ES-I3 (cell line): ENCODE results near the gene RHOC.

Source experiments
- H3K36me3 ChIP-seq: 2 replicates; pipeline ENCODE4 v1.6.1; 2013; ENCODE audit warnings: mild to moderate bottlenecking, low read length, control low read depth, moderate library complexity; ENCODE audit not compliant: insufficient read depth
- H3K4me1 ChIP-seq: 2 replicates; pipeline ENCODE4 v1.6.1; 2013; ENCODE audit warnings: mild to moderate bottlenecking, control low read depth, low read length; ENCODE audit not compliant: insufficient read depth
- H3K9ac ChIP-seq: 2 replicates; pipeline ENCODE4 v1.6.1; 2013; ENCODE audit warnings: low read depth, mild to moderate bottlenecking, low read length, moderate library complexity
- H3K9me3 ChIP-seq: 2 replicates; pipeline ENCODE4 v1.6.1; 2013; ENCODE audit warnings: mild to moderate bottlenecking, low read length, moderate library complexity; ENCODE audit not compliant: control insufficient read depth, insufficient read depth

Gene RHOC

DNA sequence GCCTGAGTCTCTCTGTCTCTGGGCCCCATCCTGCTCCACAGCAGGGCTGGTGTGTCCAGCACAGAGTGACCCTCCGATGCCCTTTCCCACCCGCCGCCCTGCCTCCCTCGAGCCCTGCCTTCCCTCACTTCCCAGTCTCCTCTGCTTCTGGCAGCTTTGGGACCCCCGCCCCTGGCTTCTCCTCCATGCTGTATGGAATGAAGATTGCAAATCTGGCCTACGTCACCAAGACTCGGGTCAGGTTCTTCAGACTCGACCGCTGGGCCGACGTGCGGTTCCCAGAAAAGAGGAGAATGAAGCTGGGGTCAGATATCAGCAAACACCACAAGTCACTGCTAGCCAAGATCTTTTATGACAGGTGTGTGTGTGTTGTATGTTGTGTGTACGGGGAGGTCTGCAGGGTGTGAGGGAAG, 18.1 kb downstream of the RHOC start:
- Histone ChIP-seq H3K9ac (no peak overlapping the region), H3K4me1 (peaks cover 7% of the 10 kb centered on the region; the same call in 1 of the 2 replicates), H3K9me3 (no peaks in the 10 kb centered on the region), H3K36me3 (no peaks in the 10 kb centered on the region)

GRCh38 chr1:112687785-112688496, 19.0 kb downstream of the RHOC start:
- H3K9ac ChIP-seq, result no peak overlapping the region
- no peaks in the 10 kb centered on the region for H3K36me3 ChIP-seq
- H3K4me1 ChIP-seq, result peaks cover 7% of the 10 kb centered on the region; the same call in 1 of the 2 replicates
- H3K9me3 ChIP-seq, result no peaks in the 10 kb centered on the region

GRCh38 chr1:112687361-112687760, 19.6 kb downstream of the RHOC start:
- Histone ChIP-seq H3K9me3 (no peaks in the 10 kb centered on the region), H3K9ac (no peak overlapping the region), H3K36me3 (no peaks in the 10 kb centered on the region)

GRCh38 chr1:112686835-112687234, 20.1 kb downstream of the RHOC start:
- Histone ChIP-seq H3K9me3 (no peaks in the 10 kb centered on the region), H3K4me1 (peaks cover 7% of the 10 kb centered on the region; the same call in 1 of the 2 replicates), H3K36me3 (no peaks in the 10 kb centered on the region), H3K9ac (no peak overlapping the region)

More at GRCh38 chr1:112687361-112687760, 19.6 kb downstream of the RHOC start:
- peaks cover 7% of the 10 kb centered on the region; the same call in 1 of the 2 replicates for H3K4me1 ChIP-seq

DNA sequence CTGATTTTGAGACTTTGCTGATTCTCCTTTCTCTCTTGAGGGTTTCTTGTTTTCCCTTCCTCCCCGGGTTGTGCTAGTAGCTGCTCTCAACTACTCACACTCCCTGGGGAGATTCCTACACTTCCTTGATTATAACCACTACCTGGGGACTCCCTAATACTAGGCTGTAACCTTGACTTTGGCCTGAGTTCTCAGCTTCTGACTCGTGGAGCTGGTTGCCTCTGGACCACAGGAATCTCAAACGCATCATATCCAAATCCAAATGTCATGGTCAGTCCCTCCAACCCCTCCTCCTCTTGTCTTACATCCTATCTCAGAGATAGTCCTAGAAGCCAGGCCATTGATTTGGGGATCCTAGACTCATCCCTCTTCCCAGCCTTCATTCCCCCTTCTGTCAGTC, 20.5 kb downstream of the RHOC start:
- peaks cover 7% of the 10 kb centered on the region; the same call in 1 of the 2 replicates for H3K4me1 ChIP-seq
- H3K36me3 ChIP-seq, result no peaks in the 10 kb centered on the region

GRCh38 chr1:112685913-112686312, 21.0 kb downstream of the RHOC start:
- H3K9me3 ChIP-seq, result no peaks in the 10 kb centered on the region
- no peak overlapping the region for H3K9ac ChIP-seq
- H3K36me3 ChIP-seq, result no peaks in the 10 kb centered on the region
- H3K4me1 ChIP-seq, result peaks cover 7% of the 10 kb centered on the region; the same call in 1 of the 2 replicates

More for the DNA sequence above, 20.5 kb downstream of the RHOC start:
- Histone ChIP-seq H3K9me3 (no peaks in the 10 kb centered on the region), H3K9ac (no peak overlapping the region)

DNA sequence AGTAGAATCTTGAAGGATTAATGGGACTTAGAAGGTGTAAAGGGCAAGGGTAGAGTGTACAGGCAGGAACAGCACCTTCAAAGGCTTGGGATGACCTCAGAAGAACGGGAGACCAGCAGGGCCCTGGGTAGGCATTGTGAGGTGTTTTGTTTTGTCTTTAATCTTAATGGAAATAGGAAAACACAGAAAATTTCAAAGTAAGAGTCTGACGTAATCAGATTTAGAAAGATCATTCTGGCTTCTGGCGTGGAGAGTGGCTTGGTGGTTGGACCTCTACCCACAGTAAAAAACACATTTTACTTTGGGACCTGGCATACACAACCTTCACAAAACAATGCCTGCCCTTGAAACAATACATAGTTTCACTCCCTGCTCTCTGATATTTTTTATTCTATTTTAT, 28.3 kb downstream of the RHOC start:
- Histone ChIP-seq H3K9ac (no peak overlapping the region), H3K9me3 (no peaks in the 10 kb centered on the region), H3K4me1 (peaks cover 11% of the 10 kb centered on the region), H3K36me3 (no peaks in the 10 kb centered on the region)

- peaks cover 22% of the 10 kb centered on the region for H3K4me1 ChIP-seq
- H3K36me3 ChIP-seq, result no peaks in the 10 kb centered on the region
- H3K9me3 ChIP-seq, result no peaks in the 10 kb centered on the region
- no peak overlapping the region for H3K9ac ChIP-seq
Observed at GRCh38 chr1:112677501-112677900, 29.4 kb downstream of the RHOC start.

GRCh38 chr1:112676543-112676942, 30.4 kb downstream of the RHOC start:
- H3K9ac ChIP-seq, result no peak overlapping the region
- no peaks in the 10 kb centered on the region for H3K36me3 ChIP-seq
- H3K4me1 ChIP-seq, result peaks cover 30% of the 10 kb centered on the region
- H3K9me3 ChIP-seq, result no peaks in the 10 kb centered on the region

DNA sequence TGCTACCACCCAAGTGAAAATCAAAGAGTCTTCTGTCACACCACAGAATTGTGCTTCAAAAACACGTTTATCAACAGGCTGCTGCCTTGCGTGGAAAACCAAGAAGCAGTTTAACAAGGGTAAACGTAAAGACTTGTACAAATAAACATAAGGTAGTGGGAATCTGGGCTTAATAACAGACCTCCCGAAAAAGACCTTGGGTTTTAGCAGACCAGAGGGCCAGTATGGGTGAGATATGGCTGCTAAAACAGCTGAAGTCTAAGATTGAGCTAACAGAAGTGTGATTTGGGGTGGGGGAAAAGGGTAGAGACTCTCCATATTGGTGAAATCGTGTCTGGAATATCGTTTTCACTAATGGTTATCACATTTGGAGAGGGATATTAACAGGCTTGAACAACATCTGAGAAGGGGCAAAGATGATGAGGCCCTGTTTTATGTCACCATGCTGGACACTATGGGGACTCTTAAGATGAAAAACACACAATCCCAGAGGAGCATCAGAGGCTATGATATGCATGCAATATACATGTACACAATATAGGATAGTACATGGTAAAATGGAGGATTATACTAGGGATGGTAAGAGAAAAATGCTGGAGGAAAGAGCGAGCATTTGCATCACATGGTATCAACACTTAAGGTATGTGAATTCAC, 31.1 kb downstream of the RHOC start:
- no peaks in the 10 kb centered on the region for H3K36me3 ChIP-seq
- H3K9ac ChIP-seq, result peak overlapping the region; percentile 91
- H3K9me3 ChIP-seq, result no peaks in the 10 kb centered on the region
- H3K4me1 ChIP-seq, result peaks cover 37% of the 10 kb centered on the region

DNA sequence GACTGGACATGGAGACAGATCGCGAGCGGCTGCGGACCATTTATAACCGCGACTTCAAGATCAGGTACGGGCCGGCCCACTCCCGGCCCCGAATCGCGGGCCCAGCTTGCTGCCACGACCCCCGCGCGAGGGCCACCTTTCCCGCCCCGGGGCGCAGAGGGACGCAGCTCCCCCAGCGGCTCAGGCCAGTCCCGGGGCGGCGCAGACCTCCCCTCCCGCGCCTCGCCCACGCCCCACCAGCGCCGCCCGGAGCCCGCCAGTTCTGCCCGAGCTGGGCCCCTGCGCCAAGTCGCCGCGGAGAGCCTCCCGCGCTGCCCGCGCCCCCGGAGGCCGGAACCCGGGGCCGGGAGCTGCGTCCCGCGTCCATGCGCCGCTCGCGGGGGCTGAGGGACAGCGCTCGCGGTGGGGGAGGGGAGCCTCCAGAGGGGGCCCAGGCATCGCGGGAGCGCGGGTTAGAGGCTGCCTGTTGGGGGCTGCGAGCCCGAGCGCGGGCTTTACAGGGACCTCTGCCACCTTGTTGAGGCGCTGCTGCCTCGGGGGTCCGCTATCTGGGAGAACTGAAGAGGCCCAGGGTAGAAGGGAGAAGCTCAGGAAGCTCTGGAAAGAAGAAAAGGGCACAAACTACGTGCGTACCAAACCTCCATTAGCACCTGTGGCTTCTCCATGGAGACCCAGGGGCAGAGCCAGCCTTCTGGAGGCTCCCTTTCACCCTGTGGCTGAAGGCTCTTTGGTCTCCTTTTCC, 31.8 kb downstream of the RHOC start:
- H3K9me3 ChIP-seq, result no peaks in the 10 kb centered on the region
- H3K4me1 ChIP-seq, result peaks cover 38% of the 10 kb centered on the region
- H3K36me3 ChIP-seq, result no peaks in the 10 kb centered on the region; the same call in 1 of the 2 replicates
- peak overlapping the region; percentile 91 for H3K9ac ChIP-seq

DNA sequence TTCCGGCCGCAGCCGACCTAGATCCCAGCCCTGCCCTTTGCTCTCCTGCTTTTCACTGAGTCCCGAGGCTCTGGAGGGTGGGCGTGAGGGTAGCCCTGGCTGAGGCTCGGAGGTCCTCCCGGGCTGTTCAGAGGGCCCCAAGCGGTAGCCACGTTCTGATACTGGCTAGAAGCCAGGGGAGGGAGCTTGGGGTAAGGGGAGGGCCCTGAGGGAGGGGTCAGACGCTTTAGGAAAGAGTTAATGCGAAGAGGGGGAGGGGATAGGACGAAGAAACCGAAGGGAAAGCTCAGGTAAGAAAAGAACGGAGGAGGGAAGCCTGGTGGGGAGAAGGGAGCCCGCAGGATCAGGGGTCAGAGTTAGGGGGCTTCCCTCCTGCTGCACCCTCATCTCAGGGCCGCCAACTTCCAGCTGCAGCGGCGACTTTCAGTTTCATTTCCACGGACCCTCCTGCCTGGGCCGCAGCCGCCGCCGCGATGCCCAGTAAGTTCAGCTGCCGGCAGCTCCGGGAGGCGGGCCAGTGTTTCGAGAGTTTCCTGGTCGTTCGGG, 32.4 kb downstream of the RHOC start, which contains the start of gene MOV10:
Gene MOV10 (plus strand): TSS at position 220 of the 546 bp plus-strand sequence. CDS start 254 bp downstream, at position 474.
- H3K4me1 ChIP-seq, result peaks cover 38% of the 10 kb centered on the region
- H3K9ac ChIP-seq, result peak within 1 kb of the TSS; percentile 91
- peaks cover 2% of the 10 kb centered on the region; the same call in 1 of the 2 replicates for H3K36me3 ChIP-seq
- no peaks in the 10 kb centered on the region for H3K9me3 ChIP-seq

DNA sequence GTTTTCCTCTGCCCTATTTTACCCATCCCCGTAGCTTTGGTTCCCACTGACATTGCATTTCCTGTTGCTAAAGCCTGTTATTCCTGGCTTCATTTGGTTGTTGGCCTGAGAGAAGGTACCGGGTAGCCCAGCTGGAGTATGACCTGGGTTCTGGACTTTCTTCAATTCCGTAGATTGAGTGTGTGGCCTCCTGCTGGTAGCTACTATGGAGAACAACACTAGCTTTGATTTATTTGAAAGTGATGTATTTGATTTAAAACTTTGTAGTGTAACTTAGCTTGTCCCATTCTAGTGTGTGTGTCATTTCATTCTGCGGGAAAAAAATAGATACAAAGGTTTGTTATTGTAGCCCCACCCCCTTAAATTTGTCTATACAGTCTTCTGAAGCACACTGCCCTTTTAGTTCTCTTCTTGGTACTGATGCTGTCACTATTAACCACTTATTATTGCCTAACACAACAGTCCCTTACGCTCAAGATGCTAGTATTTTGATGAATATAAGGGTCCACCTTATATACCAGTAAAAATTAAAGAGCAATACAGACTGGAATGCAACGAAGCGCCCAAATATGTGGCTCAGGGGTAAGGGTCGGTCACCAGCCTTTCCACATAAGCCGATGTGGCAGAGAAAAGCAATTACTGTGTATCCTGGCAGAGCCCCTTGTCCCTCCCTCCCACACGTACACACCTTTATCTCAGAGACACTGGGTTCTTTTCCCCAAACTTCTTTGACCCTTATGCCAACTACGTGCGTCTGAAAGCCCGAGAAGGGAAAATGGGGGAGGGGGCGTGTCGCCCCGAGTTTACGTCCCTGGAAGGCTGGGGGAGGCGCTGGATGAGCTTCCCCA, 33.1 kb downstream of the RHOC start:
- H3K36me3 ChIP-seq, result peaks cover 5% of the 10 kb centered on the region; the same call in 1 of the 2 replicates
- H3K4me1 ChIP-seq, result peaks cover 38% of the 10 kb centered on the region
- H3K9me3 ChIP-seq, result no peaks in the 10 kb centered on the region

More for the DNA sequence above, 33.1 kb downstream of the RHOC start:
- peak overlapping the region; percentile 91 for H3K9ac ChIP-seq
